CD14-positive monocyte (primary cell): ENCODE results near the gene GTF2IRD2. TPM values are rescaled to one million over a fixed set of nuclear protein-coding genes. Genes with fewer than 3 reads are reported as not detected.
"Not testable (repeated sequence)": the region's sequence is repeated elsewhere in the genome, so short reads cannot be mapped to it uniquely, and the experiment has no call there.

ENCODE experiments used
- DNase-seq, 3 donors: peaks; one replicate each; pipeline ENCODE4 v3.0.0-alpha.2; 2011 to 2022
- H2AFZ ChIP-seq: 2 replicates; pipeline ENCODE4 v1.6.0; 2012; ENCODE audit warnings: mild to moderate bottlenecking, low read depth, low read length, inconsistent platforms; ENCODE audit not compliant: insufficient read depth, poor library complexity, severe bottlenecking
- H3K27ac ChIP-seq, 2 donors: 1 replicate in 1 of 2; 2 replicates in 1 of 2; pipeline ENCODE4 v1.5.1; 2012 to 2013; ENCODE audit warnings: low read length in 2 of 2, control low read depth in 1 of 2, inconsistent platforms in 1 of 2, low read depth in 1 of 2, mild to moderate bottlenecking in 1 of 2
- H3K27me3 ChIP-seq, 2 donors: one replicate each; pipeline versions ENCODE4 v1.6.0 to v1.6.1; 2011 to 2013; ENCODE audit warnings: low read length in 2 of 2; ENCODE audit not compliant: control insufficient read depth in 2 of 2, insufficient read depth in 2 of 2
- H3K36me3 ChIP-seq, 2 donors: replicated peaks in 1 of 2; 1 replicate in 1 of 2; 2 replicates in 1 of 2; pipeline versions ENCODE4 v1.5.1 to v1.6.1; 2012 to 2013; ENCODE audit warnings: low read length in 2 of 2, control low read depth in 1 of 2, inconsistent platforms in 1 of 2, mild to moderate bottlenecking in 1 of 2; ENCODE audit not compliant: insufficient read depth in 2 of 2, control insufficient read depth in 1 of 2
- H3K4me1 ChIP-seq, 2 donors: 1 replicate in 1 of 2; 2 replicates in 1 of 2; pipeline versions ENCODE4 v1.5.1 to v1.6.1; 2012 to 2013; ENCODE audit warnings: low read length in 2 of 2, control low read depth in 1 of 2, inconsistent platforms in 1 of 2, mild to moderate bottlenecking in 1 of 2, moderate library complexity in 1 of 2; ENCODE audit not compliant: insufficient read depth in 2 of 2, control insufficient read depth in 1 of 2
- H3K4me2 ChIP-seq: replicated peaks from 2 replicates; pipeline ENCODE3; 2012; ENCODE audit warnings: low read length, moderate library complexity, mild to moderate bottlenecking; ENCODE audit not compliant: poor library complexity, severe bottlenecking; ENCODE audit errors: extremely low read depth
- H3K4me3 ChIP-seq, 3 experiments: fragments of 200-600 bp in 1 of 3; sonication (generic) in 1 of 3; replicated peaks in 1 of 3; 1 replicate in 2 of 3; 2 replicates in 1 of 3; pipeline ENCODE4 v1.5.1; 2011 to 2013; ENCODE audit warnings: low read length in 3 of 3, mild to moderate bottlenecking in 3 of 3, control low read depth in 2 of 3, low read depth in 2 of 3, inconsistent platforms in 1 of 3, moderate library complexity in 1 of 3
- H3K79me2 ChIP-seq: 2 replicates; pipeline ENCODE4 v1.6.0; 2012; ENCODE audit warnings: mild to moderate bottlenecking, control low read depth, inconsistent platforms, low read length, moderate library complexity; ENCODE audit not compliant: insufficient read depth
- H3K9ac ChIP-seq: 2 replicates; pipeline ENCODE4 v1.6.0; 2017; ENCODE audit warnings: low read length, mild to moderate bottlenecking; ENCODE audit not compliant: insufficient read depth, poor library complexity, severe bottlenecking
- H3K9me3 ChIP-seq, 2 donors: replicated peaks in 1 of 2; 1 replicate in 1 of 2; 2 replicates in 1 of 2; pipeline versions ENCODE4 v1.5.1 to v1.6.1; 2012 to 2013; ENCODE audit warnings: low read length in 2 of 2, control low read depth in 1 of 2; ENCODE audit not compliant: control insufficient read depth in 1 of 2, insufficient read depth in 1 of 2
- H4K20me1 ChIP-seq: 2 replicates; pipeline ENCODE4 v1.6.0; 2012; ENCODE audit warnings: mild to moderate bottlenecking, low read length, control low read depth, moderate library complexity; ENCODE audit not compliant: insufficient read depth
- H3K27ac Mint-ChIP-seq, 7 donors: one replicate each; pipeline ENCODE4 v1.8.0; 2020; ENCODE audit warnings: mild to moderate bottlenecking in 7 of 7, mixed read lengths in 7 of 7, moderate library complexity in 6 of 7, inconsistent platforms in 2 of 7
- H3K27me3 Mint-ChIP-seq, 3 donors: one replicate each; pipeline ENCODE4 v1.8.0; 2021 to 2022; ENCODE audit warnings: low read depth in 3 of 3, mild to moderate bottlenecking in 3 of 3, mixed read lengths in 3 of 3, moderate library complexity in 3 of 3, inconsistent platforms in 1 of 3
- H3K36me3 Mint-ChIP-seq, 2 donors: one replicate each; pipeline ENCODE4 v1.8.0; 2020; ENCODE audit warnings: mixed read lengths in 2 of 2, inconsistent platforms in 1 of 2, mild to moderate bottlenecking in 1 of 2
- H3K4me1 Mint-ChIP-seq: one replicate; pipeline ENCODE4 v1.8.0; 2020; ENCODE audit warnings: mild to moderate bottlenecking, mixed read lengths
- H3K4me3 Mint-ChIP-seq, 2 donors: one replicate each; pipeline ENCODE4 v1.8.0; 2020; ENCODE audit warnings: mild to moderate bottlenecking in 2 of 2, mixed read lengths in 2 of 2, moderate library complexity in 1 of 2
- H3K9me3 Mint-ChIP-seq, 7 donors: one replicate each; pipeline ENCODE4 v1.8.0; 2020 to 2022; ENCODE audit warnings: mixed read lengths in 7 of 7, mild to moderate bottlenecking in 6 of 7, moderate library complexity in 6 of 7, inconsistent platforms in 2 of 7
- WGBS: methylation state at CpG from one replicate; pipeline ENCODE4 v1.1.5; 2013; ENCODE audit warnings: missing lambda C conversion rate; ENCODE audit not compliant: insufficient coverage; 5-methylcytosine and 5-hydroxymethylcytosine counted together
- intact Hi-C, 2 donors: fragments of 100-400 bp; cut with micrococcal nuclease; formaldehyde crosslinking; loops; one replicate each; pipeline versions ENCODE4 v1.15.0 to v1.15.1; 2023
- polyA plus RNA-seq, 3 donors: library from polyadenylated mRNA; depleted of rRNA in 1 of 3; unstranded in 2 of 3; stranded (reverse) in 1 of 3; fragments of 300-500 nt in 2 of 3; fragments of >200 nt in 1 of 3; fragmentation: Illumina TruSeq in 2 of 3; gene quantifications; 1 replicate in 2 of 3; 2 replicates in 1 of 3; pipeline ENCODE4 v1.2.3, GENCODE V29; 2012 to 2021

GTF2IRD2 gene
- polyA plus RNA-seq, 3 donors: 7.3 to 12.7 (median 11.3) TPM

GRCh38 chr7:74865777-74866176, 14.4 kb upstream of the GTF2IRD2 start:
- H4K20me1 ChIP-seq, H2AFZ ChIP-seq, H3K9ac ChIP-seq, H3K4me2 ChIP-seq, H3K27me3 ChIP-seq, H3K36me3 ChIP-seq, intact Hi-C loops, H3K9me3 Mint-ChIP-seq, H3K27ac ChIP-seq, DNase-seq, H3K9me3 ChIP-seq, H3K4me1 Mint-ChIP-seq, H3K27me3 Mint-ChIP-seq, H3K36me3 Mint-ChIP-seq, H3K4me3 ChIP-seq, H3K79me2 ChIP-seq, H3K4me3 Mint-ChIP-seq, H3K27ac Mint-ChIP-seq, H3K4me1 ChIP-seq: not testable (repeated sequence)
- 92% methylated on average over 2 of the region's 8 CpGs for WGBS

GRCh38 chr7:74849853-74850252, 1.6 kb downstream of the GTF2IRD2 start:
- WGBS: no CpG with 5 or more reads among the region's 12 CpGs
- H3K4me1 ChIP-seq, H3K4me3 ChIP-seq, H3K9me3 ChIP-seq, H3K9ac ChIP-seq, H3K79me2 ChIP-seq, H3K27ac Mint-ChIP-seq, H3K27me3 ChIP-seq, H2AFZ ChIP-seq, H3K27ac ChIP-seq, H3K36me3 ChIP-seq, H3K4me3 Mint-ChIP-seq, DNase-seq, H3K36me3 Mint-ChIP-seq, H3K27me3 Mint-ChIP-seq, H3K4me1 Mint-ChIP-seq, H3K4me2 ChIP-seq, intact Hi-C loops, H3K9me3 Mint-ChIP-seq, H4K20me1 ChIP-seq: not testable (repeated sequence)

- DNase-seq, H3K4me1 ChIP-seq, H3K4me2 ChIP-seq, H3K27me3 ChIP-seq, H3K27me3 Mint-ChIP-seq, H3K4me3 ChIP-seq, H3K27ac ChIP-seq, H3K9me3 ChIP-seq, H3K9ac ChIP-seq, H3K4me3 Mint-ChIP-seq, H3K9me3 Mint-ChIP-seq, H3K79me2 ChIP-seq, H3K27ac Mint-ChIP-seq, intact Hi-C loops, H3K36me3 Mint-ChIP-seq, H4K20me1 ChIP-seq, H3K36me3 ChIP-seq, H2AFZ ChIP-seq, H3K4me1 Mint-ChIP-seq: not testable (repeated sequence)
- no CpG with 5 or more reads among the region's 4 CpGs for WGBS
These were observed 21.0 kb downstream of the GTF2IRD2 start for GRCh38 chr7:74830411-74830810.

- H2AFZ ChIP-seq, H3K27ac ChIP-seq, H3K27ac Mint-ChIP-seq, H3K79me2 ChIP-seq, H3K4me3 Mint-ChIP-seq, H3K4me2 ChIP-seq, H3K36me3 Mint-ChIP-seq, H3K4me1 Mint-ChIP-seq, H3K4me3 ChIP-seq, H3K27me3 Mint-ChIP-seq, H3K27me3 ChIP-seq, H3K9me3 Mint-ChIP-seq, H3K4me1 ChIP-seq, H3K9ac ChIP-seq, intact Hi-C loops, H4K20me1 ChIP-seq, H3K9me3 ChIP-seq, DNase-seq, H3K36me3 ChIP-seq: not testable (repeated sequence)
- no CpG with 5 or more reads among the region's 4 CpGs for WGBS
These were observed 21.4 kb downstream of the GTF2IRD2 start for GRCh38 chr7:74829959-74830358.
